Aorta (tissue), 5 donors: ENCODE results near the gene AFF3. TPM values are rescaled to one million over a fixed set of nuclear protein-coding genes. Genes with fewer than 3 reads are reported as not detected.
"Not testable (repeated sequence)": the region's sequence is repeated elsewhere in the genome, so short reads cannot be mapped to it uniquely, and the experiment has no call there.

ENCODE experiments used
- ATAC-seq: fragments of 200-7000 bp; cut with Tn5 transposase; one replicate; pipeline ENCODE4 v1.9.1; 2022; ENCODE audit warnings: moderate library complexity; ENCODE audit not compliant: low FRiP score
- DNase-seq, 2 donors: peaks; one replicate each; pipeline ENCODE4 v3.0.0-alpha.2; 2020
- H3K27ac ChIP-seq, 2 donors: one replicate each; pipeline ENCODE4 v1.5.1; 2013; ENCODE audit warnings: low read length in 2 of 2, mild to moderate bottlenecking in 2 of 2, moderate library complexity in 2 of 2, control low read depth in 1 of 2, inconsistent platforms in 1 of 2, low read depth in 1 of 2
- H3K27me3 ChIP-seq, 2 donors: one replicate each; pipeline ENCODE4 v1.6.1; 2013; ENCODE audit warnings: control low read depth in 1 of 2, low read length in 1 of 2, mild to moderate bottlenecking in 1 of 2, moderate library complexity in 1 of 2; ENCODE audit not compliant: insufficient read depth in 2 of 2, control insufficient read depth in 1 of 2
- H3K36me3 ChIP-seq, 2 donors: one replicate each; pipeline ENCODE4 v1.6.1; 2013; ENCODE audit warnings: control low read depth in 1 of 2, low read length in 1 of 2, mild to moderate bottlenecking in 1 of 2; ENCODE audit not compliant: insufficient read depth in 2 of 2, control insufficient read depth in 1 of 2
- H3K4me1 ChIP-seq, 2 donors: one replicate each; pipeline ENCODE4 v1.6.1; 2013; ENCODE audit warnings: low read length in 2 of 2, control low read depth in 1 of 2, mild to moderate bottlenecking in 1 of 2, moderate library complexity in 1 of 2; ENCODE audit not compliant: insufficient read depth in 2 of 2, control insufficient read depth in 1 of 2
- H3K4me3 ChIP-seq, 2 donors: one replicate each; pipeline ENCODE4 v1.5.1; 2013; ENCODE audit warnings: low read length in 2 of 2, control low read depth in 1 of 2, mild to moderate bottlenecking in 1 of 2
- H3K9me3 ChIP-seq: one replicate; pipeline ENCODE4 v1.6.1; 2013; ENCODE audit warnings: mild to moderate bottlenecking, low read length; ENCODE audit not compliant: control insufficient read depth
- WGBS, 2 donors: extraction: QIAGEN DNeasy Blood & Tissue Kit; methylation state at CpG; one replicate each; pipeline ENCODE4 v1.1.7; 2013; 5-methylcytosine and 5-hydroxymethylcytosine counted together
- intact Hi-C, 2 donors: fragments of 100-400 bp; cut with DNase I; formaldehyde crosslinking; loops; one replicate each; pipeline versions ENCODE4 v1.14.2 to v1.15.0; 2022
- polyA plus RNA-seq, 2 donors: library from polyadenylated mRNA; stranded (reverse); fragments of 200-250 nt; gene quantifications; one replicate each; pipeline ENCODE4 v1.2.3, GENCODE V29; 2013
- total RNA-seq, 2 donors: library from RNA; stranded (reverse); fragmentation: NEBNext Ultra II Directional; extraction: Animal tissue kit (Norgen Biotek cat#: 25700); gene quantifications; one replicate each; pipeline ENCODE4 v1.2.1, GENCODE V29; 2021
- donor health status: healthy with polysubstance abuse.
- donor health status: Bipolar disorder and iron deficiency.
- donor health status: DM: no; HTN: no; CAD: no.
- donor health status: DM: no; HTN: no; CAD: no.
- donor health status: DM: yes; HTN: yes; CAD: no.

The AFF3 gene
- total and polyA plus RNA-seq, 4 donors: 0.25 to 15.7 (median 5.5) TPM

DNA sequence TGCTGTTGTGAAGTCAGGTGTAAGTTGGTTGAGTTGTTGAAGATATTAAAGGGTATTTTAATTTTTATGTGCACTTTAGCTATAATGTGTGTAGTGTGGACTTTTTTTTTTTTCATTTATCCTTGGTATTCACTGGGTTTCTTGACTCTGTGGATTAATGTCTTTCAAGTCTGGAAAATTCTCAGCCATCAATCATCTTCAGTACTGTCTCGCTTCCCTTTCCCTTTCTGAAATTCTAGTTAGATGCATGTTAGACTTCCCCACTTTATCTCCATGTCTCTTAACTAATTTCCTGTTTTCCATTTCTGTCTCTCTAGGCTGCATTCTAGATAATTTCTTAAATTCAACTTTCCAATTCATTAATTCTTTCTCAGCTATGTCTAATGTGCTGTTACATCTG, 404.9 kb downstream of the AFF3 start:
- no peak overlapping the region for H3K27ac ChIP-seq
- intact Hi-C loops: no loop called here
- no peak for ATAC-seq
- no peaks in the 10 kb centered on the region for H3K36me3 ChIP-seq
- no peaks in the 10 kb centered on the region for H3K4me1 ChIP-seq
- no peak for DNase-seq
- 93 to 97% methylated on average over 1 of the region's 1 CpG for WGBS, 2 donors
- no peaks in the 10 kb centered on the region for H3K9me3 ChIP-seq
- H3K27me3 ChIP-seq: no peaks in the 10 kb centered on the region
- H3K4me3 ChIP-seq: no peak overlapping the region

GRCh38 chr2:99735753-99736152, 406.6 kb downstream of the AFF3 start:
- Histone ChIP-seq H3K9me3 (no peaks in the 10 kb centered on the region), H3K4me3 (no peak overlapping the region), H3K4me1 (no peaks in the 10 kb centered on the region), H3K27ac (no peak overlapping the region), H3K27me3 (no peaks in the 10 kb centered on the region), H3K36me3 (no peaks in the 10 kb centered on the region)
- 86 to 93% methylated on average over 1 of the region's 1 CpG for WGBS, 2 donors
- DNase-seq (no peak), ATAC-seq (no peak)
- intact Hi-C loops: no loop called here

GRCh38 chr2:99735314-99735713, 407.1 kb downstream of the AFF3 start:
- H3K4me1 ChIP-seq, H3K27ac ChIP-seq, H3K9me3 ChIP-seq, H3K4me3 ChIP-seq, ATAC-seq, DNase-seq, intact Hi-C loops, H3K27me3 ChIP-seq, H3K36me3 ChIP-seq: not testable (repeated sequence)
- WGBS, 2 donors: 73 to 79% methylated on average over 8 of the region's 8 CpGs

DNA sequence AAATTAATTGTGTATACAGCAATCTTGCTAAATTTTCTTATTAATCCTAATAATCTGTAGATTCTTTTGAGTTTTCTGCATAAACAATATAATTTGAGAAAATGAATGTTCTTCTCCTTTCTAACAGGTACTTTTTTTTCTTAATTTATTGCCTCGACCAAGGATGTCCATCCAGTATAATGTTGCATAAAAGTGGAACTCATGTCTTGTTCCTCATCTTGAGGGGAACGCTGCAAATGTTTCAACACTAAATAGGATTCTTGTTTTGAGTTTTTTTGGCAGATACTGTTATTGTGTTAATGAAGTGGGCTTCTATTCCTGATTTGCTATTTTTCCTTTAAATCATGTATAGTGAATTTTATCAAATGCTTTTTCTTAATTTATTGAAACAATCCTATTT, 408.2 kb downstream of the AFF3 start:
- no peaks in the 10 kb centered on the region for H3K27me3 ChIP-seq
- WGBS, 2 donors: 91 to 97% methylated on average over 2 of the region's 2 CpGs
- no peak overlapping the region for H3K27ac ChIP-seq
- no peaks in the 10 kb centered on the region for H3K9me3 ChIP-seq
- no peaks in the 10 kb centered on the region for H3K36me3 ChIP-seq
- DNase-seq (no peak), ATAC-seq (no peak)
- intact Hi-C loops: no loop called here
- H3K4me1 ChIP-seq: no peaks in the 10 kb centered on the region
- no peak overlapping the region for H3K4me3 ChIP-seq

DNA sequence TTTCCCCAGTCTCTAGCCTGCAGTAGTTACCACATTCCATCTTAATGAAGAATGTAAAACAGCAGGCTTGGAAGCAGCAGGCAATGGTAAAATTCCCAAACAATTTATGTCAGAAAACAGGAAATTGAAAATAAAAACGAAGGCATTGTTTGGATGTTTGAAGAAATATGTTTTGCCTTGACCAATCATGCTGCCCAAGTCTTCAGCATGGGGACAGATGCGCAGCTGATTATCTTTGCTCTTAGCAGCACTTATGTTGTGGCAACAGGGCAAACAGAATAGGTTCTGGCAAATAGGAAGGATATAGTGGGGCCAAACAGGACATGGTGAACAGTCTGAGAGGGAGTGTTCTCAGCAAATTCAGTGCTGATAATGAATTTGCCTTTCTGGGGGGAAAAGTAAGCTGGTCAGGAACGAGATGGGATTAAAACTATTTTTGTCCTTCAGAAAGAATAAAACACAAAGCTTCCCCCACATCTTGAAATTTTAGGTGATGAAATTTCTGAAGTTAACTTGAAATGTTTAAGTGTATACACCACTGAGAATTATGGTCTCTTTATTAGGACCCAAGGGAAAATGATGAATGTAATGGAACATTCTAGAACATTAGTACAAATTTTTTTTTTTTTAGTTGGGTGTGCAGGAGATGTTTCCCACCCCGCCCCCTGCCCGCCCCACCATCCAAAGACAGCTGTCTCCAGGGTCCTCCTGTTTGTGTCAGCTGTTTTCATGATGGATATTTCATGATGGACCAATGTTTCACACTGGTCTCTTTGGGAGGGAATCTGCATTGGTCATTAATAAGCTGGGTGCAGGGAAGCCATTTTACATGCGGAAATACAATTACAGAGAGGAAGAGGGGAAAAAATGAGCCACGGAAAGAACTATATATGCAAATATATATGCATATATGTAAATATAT, 413.0 kb downstream of the AFF3 start:
- intact Hi-C loops: no loop called here
- no peak overlapping the region for H3K27ac ChIP-seq
- no peaks in the 10 kb centered on the region for H3K36me3 ChIP-seq
- DNase-seq (no peak), ATAC-seq (no peak)
- no peak overlapping the region for H3K4me3 ChIP-seq
- no peaks in the 10 kb centered on the region for H3K27me3 ChIP-seq
- 84 to 87% methylated on average over 7 of the region's 7 CpGs for WGBS, 2 donors
- H3K4me1 ChIP-seq: no peaks in the 10 kb centered on the region
- no peaks in the 10 kb centered on the region for H3K9me3 ChIP-seq

- ATAC-seq (no peak), DNase-seq (no peak)
- no peak overlapping the region for H3K4me3 ChIP-seq
- 70 to 74% methylated on average over 4 of the region's 4 CpGs for WGBS, 2 donors
- no peaks in the 10 kb centered on the region for H3K4me1 ChIP-seq
- H3K27ac ChIP-seq: no peak overlapping the region
- intact Hi-C loops: no loop called here
- no peaks in the 10 kb centered on the region for H3K27me3 ChIP-seq
- peaks cover 2% of the 10 kb centered on the region for H3K9me3 ChIP-seq
- no peaks in the 10 kb centered on the region for H3K36me3 ChIP-seq
Measured at GRCh38 chr2:99728166-99728565, 414.2 kb downstream of the AFF3 start.

GRCh38 chr2:99727199-99727598, 415.2 kb downstream of the AFF3 start:
- ATAC-seq: no peak

GRCh38 chr2:99726691-99727090, 415.7 kb downstream of the AFF3 start:
- 72 to 76% methylated on average over 2 of the region's 2 CpGs for WGBS, 2 donors
- H3K4me1 ChIP-seq: no peaks in the 10 kb centered on the region
- ATAC-seq (no peak), DNase-seq (no peak)
- no peaks in the 10 kb centered on the region for H3K36me3 ChIP-seq
- peaks cover 2% of the 10 kb centered on the region for H3K9me3 ChIP-seq
- no peak overlapping the region for H3K4me3 ChIP-seq
- H3K27ac ChIP-seq: no peak overlapping the region
- no peaks in the 10 kb centered on the region for H3K27me3 ChIP-seq
- intact Hi-C loops: no loop called here

More at GRCh38 chr2:99727199-99727598, 415.2 kb downstream of the AFF3 start:
- no peaks in the 10 kb centered on the region for H3K4me1 ChIP-seq
- H3K27ac ChIP-seq: no peak overlapping the region
- intact Hi-C loops: no loop called here
- peaks cover 2% of the 10 kb centered on the region for H3K9me3 ChIP-seq
- no peak for DNase-seq
- no peak overlapping the region for H3K4me3 ChIP-seq
- WGBS, 2 donors: 63 to 80% methylated on average over 1 of the region's 1 CpG
- no peaks in the 10 kb centered on the region for H3K36me3 ChIP-seq
- no peaks in the 10 kb centered on the region for H3K27me3 ChIP-seq

DNA sequence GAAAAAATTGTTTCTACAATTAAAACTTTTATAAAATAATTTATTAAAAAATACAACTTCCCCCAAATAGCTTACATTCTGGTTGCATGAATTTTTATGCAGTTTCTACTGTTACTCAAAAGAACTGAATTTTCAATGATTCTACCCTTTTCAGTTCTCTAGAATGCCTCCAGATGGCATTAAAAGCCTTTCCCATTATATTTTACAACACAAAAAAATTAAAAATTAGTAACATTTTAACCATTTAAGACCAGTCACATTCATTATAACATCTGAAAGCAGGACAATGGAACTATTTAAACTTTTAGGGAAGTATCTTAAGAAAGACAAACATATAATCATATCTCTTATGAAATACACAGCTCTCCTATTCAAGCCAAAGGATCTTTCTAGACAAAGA, 416.6 kb downstream of the AFF3 start:
- Histone ChIP-seq H3K27ac (no peak overlapping the region), H3K4me1 (no peaks in the 10 kb centered on the region), H3K4me3 (no peak overlapping the region), H3K36me3 (no peaks in the 10 kb centered on the region), H3K27me3 (no peaks in the 10 kb centered on the region), H3K9me3 (peaks cover 2% of the 10 kb centered on the region)
- DNase-seq (no peak), ATAC-seq (no peak)
- intact Hi-C loops: no loop called here
